K562 treated with DMSO at 1 percent for 48 hours (cell line): ENCODE results near the gene ZC3H12D. TPM values are rescaled to one million over a fixed set of nuclear protein-coding genes. Genes with fewer than 3 reads are reported as not detected.

Experiments
- total RNA-seq: library from RNA; unstranded; fragments of 300-600 nt; gene quantifications from 2 replicates; pipeline ENCODE4 v1.2.3, GENCODE V29; 2022; ENCODE audit warnings: low replicate concordance; ENCODE audit errors: extremely low read depth

Gene ZC3H12D
- not detected in 2 replicates for total RNA-seq

GRCh38 chr6:149484733-149485700, at the start of gene ZC3H12D:
ZC3H12D (minus strand) TSS chr6:149485014; CDS start chr6:149474543, 10,471 bp downstream.

GRCh38 chr6:149400050-149400449, 84.8 kb downstream of the ZC3H12D start, which contains the start of gene SUMO4:
SUMO4 (plus strand) TSS chr6:149400262; CDS start chr6:149400392, 130 bp downstream.

Other genes starting within 250 kb of the ZC3H12D start
- not detected in 2 replicates for gene TAB2, start 167.3 kb downstream of the ZC3H12D start, total RNA-seq
- not detected in 2 replicates for gene SUMO4, start 84.8 kb downstream of the ZC3H12D start, total RNA-seq
- gene PPIL4, start 61.0 kb upstream of the ZC3H12D start, total RNA-seq = not detected in 2 replicates
- not detected in 2 replicates for gene GINM1, start 81.4 kb upstream of the ZC3H12D start, total RNA-seq
- not detected in 2 replicates for gene KATNA1, start 163.7 kb upstream of the ZC3H12D start, total RNA-seq
- gene LATS1, start 233.1 kb upstream of the ZC3H12D start, total RNA-seq = not detected in 2 replicates